VCaP (cell line): ENCODE data around the gene SELENOK.
"Not testable (repeated sequence)": the region's sequence is repeated elsewhere in the genome, so short reads cannot be mapped to it uniquely, and the experiment has no call there.

ENCODE experiments used
- H3K27ac ChIP-seq: fragments of 450-650 bp; 2 replicates; pipeline ENCODE4 v1.5.1; 2017
- TF ChIP-seq, protein P1 (sequence below): fragments of 450-650 bp; conservative IDR thresholded peaks from 2 replicates; pipeline ENCODE4 v1.5.1; 2017; ENCODE audit warnings: mild to moderate bottlenecking, moderate library complexity

The SELENOK gene

GRCh38 chr3:53935283-53935901 is 43.7 kb upstream of the SELENOK start:
- no peak overlapping the region for H3K27ac ChIP-seq
- TF ChIP-seq, protein P1, sequence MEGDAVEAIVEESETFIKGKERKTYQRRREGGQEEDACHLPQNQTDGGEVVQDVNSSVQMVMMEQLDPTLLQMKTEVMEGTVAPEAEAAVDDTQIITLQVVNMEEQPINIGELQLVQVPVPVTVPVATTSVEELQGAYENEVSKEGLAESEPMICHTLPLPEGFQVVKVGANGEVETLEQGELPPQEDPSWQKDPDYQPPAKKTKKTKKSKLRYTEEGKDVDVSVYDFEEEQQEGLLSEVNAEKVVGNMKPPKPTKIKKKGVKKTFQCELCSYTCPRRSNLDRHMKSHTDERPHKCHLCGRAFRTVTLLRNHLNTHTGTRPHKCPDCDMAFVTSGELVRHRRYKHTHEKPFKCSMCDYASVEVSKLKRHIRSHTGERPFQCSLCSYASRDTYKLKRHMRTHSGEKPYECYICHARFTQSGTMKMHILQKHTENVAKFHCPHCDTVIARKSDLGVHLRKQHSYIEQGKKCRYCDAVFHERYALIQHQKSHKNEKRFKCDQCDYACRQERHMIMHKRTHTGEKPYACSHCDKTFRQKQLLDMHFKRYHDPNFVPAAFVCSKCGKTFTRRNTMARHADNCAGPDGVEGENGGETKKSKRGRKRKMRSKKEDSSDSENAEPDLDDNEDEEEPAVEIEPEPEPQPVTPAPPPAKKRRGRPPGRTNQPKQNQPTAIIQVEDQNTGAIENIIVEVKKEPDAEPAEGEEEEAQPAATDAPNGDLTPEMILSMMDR: no peak

GRCh38 chr3:53927208-53927872 is 35.7 kb upstream of the SELENOK start:
- H3K27ac ChIP-seq: not testable (repeated sequence)

- TF ChIP-seq, protein P1: peak; percentile 90
- H3K27ac ChIP-seq: no peak overlapping the region
Observed at GRCh38 chr3:53921296-53921695, 29.6 kb upstream of the SELENOK start.

- TF ChIP-seq, protein P1: no peak
- H3K27ac ChIP-seq: no peak overlapping the region
Observed at GRCh38 chr3:53919741-53920140, 28.1 kb upstream of the SELENOK start.

- TF ChIP-seq, protein P1: no peak
- no peak overlapping the region for H3K27ac ChIP-seq
Observed at GRCh38 chr3:53913401-53913800, 21.7 kb upstream of the SELENOK start.

DNA sequence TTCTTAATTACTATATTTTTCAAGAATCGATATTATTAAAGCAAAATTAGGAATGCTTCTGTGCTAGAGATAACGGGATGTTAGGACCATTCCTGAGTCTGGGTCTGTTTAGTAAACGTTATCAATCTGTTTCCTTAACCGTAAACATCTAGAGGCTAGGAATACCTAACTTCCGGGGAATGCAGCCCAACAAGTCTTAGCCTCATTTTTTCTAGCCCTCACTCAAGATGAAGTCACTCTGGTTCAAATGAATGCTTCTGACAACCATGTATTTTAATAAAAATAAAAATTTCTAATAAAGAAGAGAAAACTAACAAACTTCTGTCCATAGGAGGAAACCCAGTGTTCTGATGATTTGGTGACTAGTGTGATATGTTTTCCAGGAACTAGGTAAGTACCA is 11.1 kb upstream of the SELENOK start:
- H3K27ac ChIP-seq: no peak overlapping the region
- TF ChIP-seq, protein P1: no peak

- TF ChIP-seq, protein P1: no peak
- H3K27ac ChIP-seq: no peak overlapping the region
Observed at GRCh38 chr3:53902067-53902466, 10.4 kb upstream of the SELENOK start.

DNA sequence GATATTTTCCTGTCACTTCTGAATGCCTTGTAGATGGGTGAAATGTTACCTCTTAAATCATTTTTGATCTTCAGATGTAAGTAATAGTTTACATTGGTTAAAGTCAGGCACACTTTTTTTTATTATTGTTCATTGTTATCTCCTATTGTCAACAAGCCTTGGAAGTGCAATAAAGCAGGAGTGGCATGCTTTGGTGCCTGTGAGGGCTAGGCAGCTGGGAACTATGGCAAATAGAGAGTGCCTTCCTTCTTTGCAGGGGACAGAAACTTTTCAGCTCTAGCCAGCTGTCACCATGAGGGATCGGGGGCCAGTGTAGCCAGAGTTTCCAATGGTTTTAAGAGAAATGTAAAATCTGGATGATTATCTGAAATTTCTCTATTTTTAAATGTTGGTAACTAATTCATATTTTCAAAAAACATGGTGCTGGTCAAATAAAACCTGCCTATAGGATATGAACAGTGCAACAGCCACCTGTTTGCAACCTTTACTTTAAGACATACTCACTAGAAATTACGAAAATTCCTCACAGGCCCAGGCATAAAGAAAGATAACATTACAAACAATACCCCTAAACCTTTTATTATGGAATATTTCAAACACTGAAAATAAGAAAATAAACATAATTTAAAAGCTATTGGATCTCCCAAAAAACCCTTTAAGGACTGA is 9.1 kb upstream of the SELENOK start:
- TF ChIP-seq, protein P1: no peak
- H3K27ac ChIP-seq: peak overlapping the region; percentile 8
